Activated naive CD4-positive, alpha-beta T cell treated with Interleukin-2 at 50 U/mL for 16 hours (primary cell): ENCODE data around the gene MISP3.

ENCODE experiments used
- DNase-seq: peaks from one replicate; pipeline ENCODE4 v3.0.0-alpha.2; 2020

Gene MISP3

DNA sequence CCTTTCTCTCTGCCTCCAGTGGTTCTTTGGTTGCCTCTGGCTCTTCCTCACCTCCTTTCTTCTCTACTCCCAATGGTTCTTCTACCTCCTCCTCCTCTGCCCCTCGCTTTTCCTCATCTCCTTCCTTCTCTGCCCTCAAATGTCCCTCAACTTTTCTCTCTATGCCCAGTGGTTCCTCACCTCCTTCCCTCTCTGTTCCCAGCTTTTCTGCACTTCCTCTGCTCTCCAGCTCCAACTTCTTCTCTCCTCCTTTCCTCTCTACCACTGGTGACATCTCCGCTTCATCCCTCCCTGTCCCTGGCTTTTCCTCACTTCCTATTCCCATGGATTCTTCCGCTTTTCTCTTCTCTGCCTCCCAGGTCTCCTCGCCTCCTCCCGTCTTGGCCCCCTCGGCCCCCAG, 18.5 kb upstream of the MISP3 start:
- no peak for DNase-seq

DNA sequence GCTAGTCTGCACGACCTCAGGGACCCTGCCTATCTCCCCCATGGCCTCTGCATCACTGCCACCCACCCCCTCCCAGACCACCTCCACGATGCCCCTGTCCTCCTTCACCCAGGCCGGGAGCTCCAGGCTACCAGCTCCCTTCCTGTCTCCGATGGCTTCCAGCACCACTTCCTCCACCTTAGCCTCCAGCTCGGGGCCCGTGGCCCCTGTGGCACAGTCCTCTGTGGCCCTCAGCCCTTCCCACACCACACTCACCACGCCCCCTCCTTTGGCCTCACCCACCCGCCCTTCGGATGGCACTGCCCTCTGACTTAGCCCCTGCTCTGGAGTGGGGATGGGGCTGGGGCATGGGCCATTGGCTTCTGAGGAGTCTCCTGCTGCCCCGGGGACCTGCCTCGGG, 17.9 kb upstream of the MISP3 start:
- DNase-seq: no peak

- no peak for DNase-seq
These were observed 17.2 kb upstream of the MISP3 start for GRCh38 chr19:14055396-14055795.

GRCh38 chr19:14056069-14056666, 16.4 kb upstream of the MISP3 start:
- no peak for DNase-seq

DNA sequence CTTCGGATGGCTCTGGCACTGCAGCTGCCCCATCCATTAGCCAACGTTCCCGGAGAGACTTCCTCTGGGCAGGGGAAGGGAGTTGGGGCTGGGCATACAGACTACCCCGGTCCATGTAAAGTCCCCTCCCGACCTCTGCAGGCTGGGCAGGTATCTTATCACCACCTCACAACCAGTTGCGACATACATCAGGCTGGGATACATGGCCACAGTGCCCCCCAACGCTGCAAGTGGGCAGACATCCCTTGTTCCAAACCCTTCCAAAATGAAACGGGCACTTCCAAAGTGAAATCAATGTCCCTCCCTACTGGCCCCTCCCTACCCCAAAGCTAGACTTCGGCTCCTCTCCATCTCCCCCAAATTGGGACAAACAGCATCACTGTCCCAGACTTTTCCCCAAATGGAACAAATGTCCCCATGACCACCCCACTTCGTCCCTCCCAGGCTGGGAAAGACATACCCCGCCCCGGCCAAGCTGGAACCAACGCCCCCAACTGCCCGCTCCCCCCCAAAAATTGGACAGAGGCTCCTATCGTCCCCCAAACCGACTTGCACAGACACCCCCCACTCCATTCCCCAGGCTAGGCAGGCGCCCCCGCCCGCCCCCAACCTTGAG, 15.7 kb upstream of the MISP3 start:
- DNase-seq: no peak

GRCh38 chr19:14058182-14059092, 14.1 kb upstream of the MISP3 start:
- DNase-seq: no peak

DNA sequence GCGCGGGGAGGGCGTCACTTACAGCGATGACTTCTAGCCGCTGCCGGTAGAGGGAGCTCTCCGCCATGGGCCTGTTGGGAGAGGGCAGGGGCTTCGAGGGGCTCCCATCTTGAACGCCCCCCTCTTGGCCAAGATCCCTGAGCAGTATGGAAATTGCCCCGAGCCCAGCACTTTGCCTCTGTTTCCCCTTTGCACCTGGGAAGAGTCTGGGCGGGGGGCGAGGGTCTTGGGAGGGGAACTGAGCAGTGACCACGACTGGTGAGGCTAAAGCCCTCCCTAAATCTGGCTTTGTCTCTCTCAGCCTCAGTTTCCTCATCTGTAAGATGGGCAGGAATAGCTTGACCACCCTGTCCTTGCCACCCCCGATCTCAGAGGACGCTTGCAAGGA, 13.5 kb upstream of the MISP3 start:
- peak; percentile 56 for DNase-seq

DNA sequence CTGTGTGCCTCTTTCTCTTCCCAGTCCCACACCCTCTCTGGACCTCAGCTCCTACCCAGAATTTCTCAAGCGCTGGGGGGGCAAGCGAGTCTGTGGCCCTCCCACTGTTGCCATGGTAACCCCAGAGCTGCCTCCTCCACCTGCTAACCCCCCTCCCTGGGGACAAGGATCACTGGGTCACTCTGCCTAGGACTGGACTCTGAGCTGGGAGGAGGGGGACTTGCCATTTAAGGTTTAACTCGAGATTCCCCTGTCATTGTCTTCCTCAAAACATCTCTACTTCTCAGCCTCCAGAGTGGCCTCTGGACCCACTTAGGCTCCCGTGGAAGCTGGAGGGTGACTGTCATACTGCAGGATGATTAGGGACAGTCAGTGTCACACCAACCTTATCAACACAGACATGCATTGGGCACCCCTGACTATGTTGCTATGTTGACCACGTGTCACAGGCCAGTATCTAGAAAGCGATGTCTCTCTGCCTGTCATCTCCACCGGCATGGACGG, 12.9 kb upstream of the MISP3 start:
- no peak for DNase-seq

GRCh38 chr19:14061081-14061749, 11.4 kb upstream of the MISP3 start:
- DNase-seq: no peak

DNA sequence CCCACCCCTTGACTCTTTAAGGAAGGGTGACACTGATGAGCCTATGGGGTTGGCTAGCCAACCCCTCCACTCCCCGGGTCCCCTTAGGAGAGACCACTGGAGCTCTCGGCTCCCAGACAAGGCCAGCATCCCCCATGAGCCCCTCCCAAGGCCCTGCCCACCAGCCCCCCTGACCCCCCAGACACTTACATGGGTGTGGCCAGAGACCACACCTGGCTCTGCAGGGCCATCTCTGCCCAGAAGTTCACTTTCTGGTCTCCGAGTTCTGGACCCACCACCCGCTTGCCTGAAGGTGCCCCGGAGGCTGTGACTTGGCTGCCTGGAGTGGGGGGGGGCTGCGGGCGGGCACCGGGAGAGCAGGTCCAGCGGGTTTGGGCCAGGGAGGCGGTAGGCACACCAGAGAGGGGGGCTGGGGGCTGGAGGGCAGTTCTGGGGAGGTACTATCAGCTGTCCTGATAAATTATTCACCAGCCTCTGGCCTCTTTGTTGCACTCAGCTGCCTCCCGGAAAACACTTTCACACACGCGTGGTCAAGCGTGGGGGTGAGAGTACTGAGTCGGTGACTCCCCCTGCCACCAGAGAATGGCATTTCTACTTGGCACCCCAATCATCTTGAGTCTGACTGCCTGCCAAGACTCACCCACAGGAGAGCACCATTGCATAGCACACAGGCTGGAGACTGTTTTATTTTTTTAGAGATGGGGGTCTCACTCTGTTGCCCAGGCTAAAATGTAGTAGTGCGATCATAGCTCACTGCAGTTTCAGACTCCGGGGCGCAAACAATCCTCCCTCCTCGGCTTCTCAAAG, 10.6 kb upstream of the MISP3 start, which contains the start of gene PALM3:
Gene PALM3 (minus strand): TSS at position 326 of the 807 bp plus-strand sequence. CDS start 96 bp downstream, at position 230.
- DNase-seq: no peak

GRCh38 chr19:14062558-14062855, 10.1 kb upstream of the MISP3 start:
- no peak for DNase-seq

DNA sequence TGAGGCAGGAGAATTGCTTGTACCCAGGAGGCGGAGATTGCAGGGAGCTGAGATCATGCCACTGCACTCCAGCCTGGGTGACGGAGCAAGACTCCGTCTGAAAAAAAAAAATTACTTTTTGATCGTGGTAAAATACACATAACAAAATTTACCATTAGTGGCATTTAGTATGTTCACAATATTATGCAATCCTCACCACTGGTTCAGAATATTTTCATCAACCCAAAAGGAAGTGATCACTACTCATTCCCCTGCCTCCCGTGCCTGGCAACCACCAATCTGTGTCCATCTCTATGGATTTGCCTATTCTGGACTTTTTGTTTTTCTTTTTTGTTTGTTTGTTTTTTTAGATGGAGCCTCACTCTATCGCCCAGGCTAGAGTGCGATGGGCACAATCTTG, 9.5 kb upstream of the MISP3 start:
- DNase-seq: no peak

DNA sequence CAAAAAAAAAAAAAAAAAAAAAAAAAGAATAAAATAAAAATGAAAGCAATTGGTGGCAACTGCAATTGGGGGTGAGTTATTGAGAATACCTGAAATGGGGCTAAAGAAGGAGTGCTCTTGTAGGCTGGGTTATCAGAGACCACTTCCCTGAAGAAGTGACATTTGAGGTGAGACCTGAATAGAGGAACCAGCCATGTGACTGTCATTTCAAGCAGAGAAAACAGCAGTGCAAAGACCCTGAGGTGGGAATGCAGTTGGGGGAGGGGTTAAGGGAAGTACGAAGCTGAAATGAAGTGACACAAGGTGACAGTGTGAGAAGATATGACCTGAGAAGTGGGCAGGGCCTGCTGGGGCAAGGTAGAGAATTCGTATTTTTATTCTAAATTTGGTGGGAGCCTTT, 6.5 kb upstream of the MISP3 start:
- DNase-seq: no peak

DNA sequence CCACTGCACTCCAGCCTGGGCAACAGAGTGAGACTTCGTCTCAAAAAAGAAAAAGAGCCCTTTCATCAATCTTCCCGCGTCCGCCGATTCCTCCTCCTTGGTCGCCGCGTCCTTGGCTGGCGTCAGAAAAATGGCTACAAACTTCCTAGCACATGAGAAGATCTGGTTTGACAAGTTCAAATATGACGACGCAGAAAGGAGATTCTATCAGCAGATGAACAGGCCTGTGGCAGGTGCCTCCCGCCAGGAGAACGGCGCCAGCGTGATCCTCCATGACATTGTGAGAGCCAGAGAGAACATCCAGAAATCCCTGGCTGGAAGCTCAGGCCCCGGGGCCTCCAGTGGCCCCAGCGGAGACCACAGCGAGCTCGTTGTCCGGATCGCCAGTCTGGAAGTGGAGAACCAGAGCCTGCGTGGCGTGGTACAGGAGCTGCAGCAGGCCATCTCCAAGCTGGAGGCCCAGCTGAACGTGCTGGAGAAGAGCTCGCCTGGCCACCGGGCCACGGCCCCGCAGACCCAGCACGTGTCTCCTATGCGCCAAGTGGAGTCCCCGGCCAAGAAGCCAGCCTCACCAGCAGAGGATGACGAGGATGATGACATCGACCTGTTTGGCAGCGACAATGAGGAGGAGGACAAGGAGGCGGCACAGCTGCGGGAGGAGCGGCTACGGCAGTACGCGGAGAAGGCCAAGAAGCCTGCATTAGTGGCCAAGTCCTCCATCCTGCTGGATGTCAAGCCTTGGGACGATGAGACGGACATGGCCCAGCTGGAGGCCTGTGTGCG, 2.1 kb upstream of the MISP3 start:
- DNase-seq: no peak

DNA sequence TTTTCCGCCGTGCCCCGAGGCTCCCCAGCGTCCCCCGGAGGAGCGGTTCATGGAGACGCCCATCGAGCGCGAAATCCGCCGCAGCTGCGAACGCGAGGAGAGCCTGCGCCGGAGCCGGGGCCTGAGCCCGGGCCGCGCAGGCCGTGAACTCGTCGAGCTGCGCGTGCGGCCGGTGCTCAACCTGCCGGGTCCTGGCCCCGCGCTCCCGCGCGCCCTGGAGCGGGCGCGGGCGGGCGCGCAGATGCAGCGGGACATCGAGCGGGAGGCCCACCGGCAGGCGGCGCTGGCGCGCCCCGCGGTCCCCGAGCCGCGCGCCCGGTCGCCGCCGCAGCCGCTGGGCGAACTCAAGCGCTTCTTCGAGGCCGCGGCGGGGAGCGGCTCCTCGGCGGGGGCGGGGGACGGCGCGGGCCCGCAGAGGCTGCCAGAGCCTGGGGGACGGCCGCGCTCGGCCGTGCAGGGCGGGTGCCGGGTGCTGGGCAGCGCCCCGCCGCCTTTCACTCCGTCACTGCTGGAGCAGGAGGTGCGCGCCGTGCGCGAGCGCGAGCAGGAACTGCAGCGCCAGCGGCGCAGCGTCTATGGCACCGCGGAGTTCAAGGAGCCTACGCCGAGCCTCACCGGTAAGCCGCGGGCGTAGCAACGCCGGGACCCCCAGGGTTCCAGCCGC, 807 bp downstream of the MISP3 start:
- peak; percentile 79 for DNase-seq

DNA sequence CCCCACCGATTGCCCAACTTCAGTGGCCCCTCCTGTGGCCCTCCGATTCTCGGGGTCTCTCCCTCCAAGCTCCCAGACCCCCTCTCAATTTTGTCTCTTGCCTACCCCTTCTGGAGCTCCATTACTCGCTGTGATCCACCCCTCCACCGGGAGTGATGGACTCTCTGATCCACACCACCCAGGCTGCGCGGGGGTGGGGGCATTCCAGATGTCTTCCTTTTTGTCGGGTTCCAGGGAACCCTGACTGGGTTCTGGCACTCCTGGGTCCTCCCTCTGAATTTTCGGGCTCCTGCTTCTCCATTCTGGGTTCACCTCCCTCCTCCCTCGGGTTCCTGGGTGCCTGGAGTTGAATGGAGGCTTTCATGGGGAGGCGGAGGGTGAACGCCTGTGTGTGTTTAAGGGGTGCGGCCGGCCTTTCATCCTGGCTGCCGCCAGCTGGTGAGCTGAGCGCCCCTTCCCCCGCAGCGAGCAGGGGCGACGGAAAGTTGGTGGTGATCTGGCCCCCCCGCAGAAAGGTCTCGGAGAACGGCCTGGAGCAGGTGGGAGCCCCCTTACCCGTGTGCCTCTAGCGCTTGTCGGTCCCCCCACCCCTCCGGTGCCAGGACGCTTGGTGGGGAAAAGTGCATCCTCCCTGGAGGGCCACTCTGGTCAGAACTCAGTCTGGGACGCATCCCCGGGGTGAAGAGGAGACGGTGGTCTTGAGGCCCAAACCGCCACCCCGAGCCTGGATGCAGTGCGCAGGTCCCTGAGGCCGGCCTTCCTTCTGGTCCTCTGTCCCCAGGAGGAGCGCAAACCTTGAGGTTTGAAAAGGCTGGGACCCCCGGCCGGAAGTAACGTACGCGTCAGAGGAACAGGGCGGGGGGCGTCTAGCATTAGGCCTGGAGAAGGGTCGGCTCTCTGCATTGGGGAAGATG, 1.6 kb downstream of the MISP3 start:
- peak; percentile 46 for DNase-seq

GRCh38 chr19:14078411-14078810, 5.8 kb downstream of the MISP3 start:
- DNase-seq: no peak

GRCh38 chr19:14080887-14081796, 8.6 kb downstream of the MISP3 start:
- peak; percentile 99 for DNase-seq
